Measurements from ENCODE around the gene NCBP3.

- TF ChIP-seq CTCF (IDR thresholded peaks at IDR 0.05 in 4 of 5, conservative IDR thresholded peaks at IDR 0.05 in 1 of 5) (no peak), POLR2A (IDR thresholded peaks at IDR 0.05) (no peak)
Measured at GRCh38 chr17:3782751-3783150, 63.3 kb downstream of the NCBP3 start.

All from gastrocnemius medialis (tissue), 4 donors.